ENCODE data around the gene NKAIN4.

NKAIN4 gene

DNA sequence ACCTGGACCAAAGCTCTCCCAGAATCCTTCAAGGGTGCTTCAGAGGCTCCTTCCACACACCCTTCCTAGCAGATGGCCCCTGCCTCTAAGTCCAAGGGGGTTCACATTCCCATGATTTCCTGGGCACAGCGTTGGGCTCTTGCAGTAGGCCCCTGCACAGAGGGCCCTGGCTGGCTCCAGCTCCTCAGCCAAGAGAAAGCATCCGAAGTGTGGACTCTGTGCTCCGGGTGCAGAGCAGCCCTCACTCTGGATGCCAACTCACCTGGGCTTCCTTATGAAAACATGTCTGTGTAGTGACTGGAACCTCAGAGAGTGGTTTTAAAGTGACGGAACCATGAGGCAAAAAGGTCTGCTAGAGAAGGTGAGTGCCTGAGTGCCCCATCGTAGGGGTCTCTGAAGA, 49.9 kb downstream of the NKAIN4 start:
- Histone ChIP-seq H3K4me2 (ENCODE audit: low read depth, low read length) (no peak overlapping the region), H3K9me2 (replicated peaks; ENCODE audit: insufficient read depth, low read length) (no peaks in the 10 kb centered on the region), H3K9ac (ENCODE audit: low read length) (no peak overlapping the region), H4K20me1 (ENCODE audit: insufficient read depth, low read length) (peaks cover 24% of the 10 kb centered on the region), H3K9me3 (replicated peaks; ENCODE audit: insufficient read depth, low read length) (no peaks in the 10 kb centered on the region), H3K36me3 (replicated peaks; ENCODE audit: insufficient read depth, low read length) (peaks cover 12% of the 10 kb centered on the region), H3K79me2 (ENCODE audit: low read length) (peaks cover 97% of the 10 kb centered on the region), H3K4me1 (ENCODE audit: low read length) (no peaks in the 10 kb centered on the region), H3K27ac (ENCODE audit: low read length) (no peak overlapping the region), H3F3A (ENCODE audit: insufficient read depth, low read length) (no peaks in the 10 kb centered on the region), H3K4me3 (ENCODE audit: low read length) (no peak overlapping the region), H2AFZ (ENCODE audit: low read length) (no peak overlapping the region), H3K27me3 (replicated peaks; ENCODE audit: insufficient read depth, low read length) (no peaks in the 10 kb centered on the region)
- DNase-seq = no peak
- TF ChIP-seq, protein P1, sequence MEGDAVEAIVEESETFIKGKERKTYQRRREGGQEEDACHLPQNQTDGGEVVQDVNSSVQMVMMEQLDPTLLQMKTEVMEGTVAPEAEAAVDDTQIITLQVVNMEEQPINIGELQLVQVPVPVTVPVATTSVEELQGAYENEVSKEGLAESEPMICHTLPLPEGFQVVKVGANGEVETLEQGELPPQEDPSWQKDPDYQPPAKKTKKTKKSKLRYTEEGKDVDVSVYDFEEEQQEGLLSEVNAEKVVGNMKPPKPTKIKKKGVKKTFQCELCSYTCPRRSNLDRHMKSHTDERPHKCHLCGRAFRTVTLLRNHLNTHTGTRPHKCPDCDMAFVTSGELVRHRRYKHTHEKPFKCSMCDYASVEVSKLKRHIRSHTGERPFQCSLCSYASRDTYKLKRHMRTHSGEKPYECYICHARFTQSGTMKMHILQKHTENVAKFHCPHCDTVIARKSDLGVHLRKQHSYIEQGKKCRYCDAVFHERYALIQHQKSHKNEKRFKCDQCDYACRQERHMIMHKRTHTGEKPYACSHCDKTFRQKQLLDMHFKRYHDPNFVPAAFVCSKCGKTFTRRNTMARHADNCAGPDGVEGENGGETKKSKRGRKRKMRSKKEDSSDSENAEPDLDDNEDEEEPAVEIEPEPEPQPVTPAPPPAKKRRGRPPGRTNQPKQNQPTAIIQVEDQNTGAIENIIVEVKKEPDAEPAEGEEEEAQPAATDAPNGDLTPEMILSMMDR (IDR thresholded peaks at IDR 0.05; ENCODE audit: low read length) = no peak
- TF ChIP-seq EZH2 (optimal IDR thresholded peaks at IDR 0.05; ENCODE audit: low read depth, low read length) (no peak), EZH2phosphoT487 (IDR thresholded peaks at IDR 0.05; ENCODE audit: low read length) (no peak)

DNA sequence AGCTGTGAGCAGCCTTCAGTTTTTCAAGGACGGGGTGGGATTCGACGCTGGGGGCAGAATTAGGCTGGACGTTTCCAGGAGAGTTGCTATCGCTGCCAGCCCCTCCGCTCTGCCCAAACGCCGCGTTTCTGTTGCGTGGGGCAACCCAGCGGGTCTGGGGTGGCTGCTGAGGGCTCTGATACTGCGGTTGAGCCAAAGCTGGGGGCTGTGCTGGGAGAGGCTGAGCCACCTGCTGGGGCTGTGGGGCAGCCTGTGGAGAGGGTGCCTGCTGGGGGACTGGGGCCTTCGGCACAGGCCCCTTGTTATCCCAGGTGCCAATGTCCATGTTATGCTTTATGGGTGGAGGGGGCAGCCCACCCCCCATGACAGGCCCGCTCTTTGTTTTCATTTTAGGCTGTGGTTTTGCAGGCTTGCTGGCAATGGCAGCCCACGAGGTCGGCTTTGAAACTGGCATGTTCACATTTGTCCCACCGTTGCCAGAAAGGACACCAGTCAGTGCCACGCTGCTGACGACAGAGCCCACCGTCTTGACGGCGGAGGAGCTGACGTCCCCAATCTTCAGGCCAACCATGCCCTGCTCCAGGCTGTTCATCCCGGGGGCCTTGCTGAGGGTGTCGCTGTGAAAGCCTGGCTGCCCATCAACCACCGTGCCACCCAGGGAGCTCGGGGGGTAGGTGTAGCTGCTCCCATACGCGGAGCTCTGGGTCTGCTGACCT, 51.3 kb downstream of the NKAIN4 start:
- H3K9me3 ChIP-seq (replicated peaks; ENCODE audit: insufficient read depth, low read length) = no peaks in the 10 kb centered on the region
- H3F3A ChIP-seq (ENCODE audit: insufficient read depth, low read length) = no peaks in the 10 kb centered on the region
- H3K4me1 ChIP-seq (ENCODE audit: low read length) = no peaks in the 10 kb centered on the region
- no peak overlapping the region for H2AFZ ChIP-seq (ENCODE audit: low read length)
- H3K27me3 ChIP-seq (replicated peaks; ENCODE audit: insufficient read depth, low read length) = no peaks in the 10 kb centered on the region
- peaks cover 10% of the 10 kb centered on the region for H3K36me3 ChIP-seq (replicated peaks; ENCODE audit: insufficient read depth, low read length)
- H3K9me2 ChIP-seq (replicated peaks; ENCODE audit: insufficient read depth, low read length) = no peaks in the 10 kb centered on the region
- H3K27ac ChIP-seq (ENCODE audit: low read length) = no peak overlapping the region
- no peak overlapping the region for H3K4me3 ChIP-seq (ENCODE audit: low read length)
- no peak overlapping the region for H3K9ac ChIP-seq (ENCODE audit: low read length)
- peaks cover 27% of the 10 kb centered on the region for H4K20me1 ChIP-seq (ENCODE audit: insufficient read depth, low read length)
- no peak overlapping the region for H3K4me2 ChIP-seq (ENCODE audit: low read depth, low read length)
- no peak for DNase-seq
- no peak for TF ChIP-seq EZH2 (optimal IDR thresholded peaks at IDR 0.05; ENCODE audit: low read depth, low read length)
- TF ChIP-seq, protein P1 (IDR thresholded peaks at IDR 0.05; ENCODE audit: low read length) = no peak
- peaks cover 96% of the 10 kb centered on the region for H3K79me2 ChIP-seq (ENCODE audit: low read length)

DNA sequence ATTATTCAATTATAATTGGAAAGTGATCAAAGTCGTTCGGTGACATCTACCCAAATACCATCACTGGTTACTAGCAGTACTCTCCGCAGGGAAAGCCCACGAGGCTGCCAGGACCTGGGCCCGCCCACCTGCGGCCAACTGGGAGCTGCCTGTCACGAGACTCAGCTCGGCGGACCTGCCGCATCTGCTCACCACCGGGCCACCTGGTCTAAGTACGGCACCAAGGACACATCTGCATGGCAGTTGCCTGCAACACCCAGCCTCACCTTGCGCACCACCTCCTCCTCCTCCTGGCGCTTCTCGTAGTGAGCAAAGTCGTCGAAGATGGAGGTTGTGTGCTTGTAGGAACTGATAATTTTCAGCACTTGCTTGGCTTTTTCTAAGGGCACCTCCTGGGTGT, 52.2 kb downstream of the NKAIN4 start:
- peaks cover 10% of the 10 kb centered on the region for H3K36me3 ChIP-seq (replicated peaks; ENCODE audit: insufficient read depth, low read length)
- TF ChIP-seq EZH2phosphoT487 (IDR thresholded peaks at IDR 0.05; ENCODE audit: low read length) (no peak), EZH2 (optimal IDR thresholded peaks at IDR 0.05; ENCODE audit: low read depth, low read length) (no peak)
- TF ChIP-seq, protein P1 (IDR thresholded peaks at IDR 0.05; ENCODE audit: low read length) = no peak

More for the DNA sequence above, 52.2 kb downstream of the NKAIN4 start:
- peaks cover 97% of the 10 kb centered on the region for H3K79me2 ChIP-seq (ENCODE audit: low read length)
- H3K9ac ChIP-seq (ENCODE audit: low read length) = no peak overlapping the region
- no peak overlapping the region for H3K27ac ChIP-seq (ENCODE audit: low read length)
- H3K4me2 ChIP-seq (ENCODE audit: low read depth, low read length) = no peak overlapping the region
- H2AFZ ChIP-seq (ENCODE audit: low read length) = no peak overlapping the region
- DNase-seq = no peak
- no peaks in the 10 kb centered on the region for H3K27me3 ChIP-seq (replicated peaks; ENCODE audit: insufficient read depth, low read length)
- no peak overlapping the region for H3K4me3 ChIP-seq (ENCODE audit: low read length)
- no peaks in the 10 kb centered on the region for H3K4me1 ChIP-seq (ENCODE audit: low read length)
- H4K20me1 ChIP-seq (ENCODE audit: insufficient read depth, low read length) = peaks cover 34% of the 10 kb centered on the region
- no peaks in the 10 kb centered on the region for H3K9me3 ChIP-seq (replicated peaks; ENCODE audit: insufficient read depth, low read length)
- no peaks in the 10 kb centered on the region for H3F3A ChIP-seq (ENCODE audit: insufficient read depth, low read length)
- H3K9me2 ChIP-seq (replicated peaks; ENCODE audit: insufficient read depth, low read length) = no peaks in the 10 kb centered on the region
